Transverse colon (tissue), 4 donors: ENCODE results near the gene RALGPS1.

Experiments
- EP300 ChIP-seq: sonication (generic); formaldehyde crosslinking; IDR thresholded peaks from one replicate; pipeline ENCODE4 v1.6.1; 2017; ENCODE audit warnings: antibody characterized with exemption, low read depth
- POLR2A ChIP-seq: fragments of 450-650 bp; IDR thresholded peaks from one replicate; pipeline ENCODE4 v1.6.1; 2016; ENCODE audit warnings: antibody characterized with exemption, mild to moderate bottlenecking, moderate library complexity
- POLR2AphosphoS5 ChIP-seq, 3 donors: sonication (generic); formaldehyde crosslinking; IDR thresholded peaks; one replicate each; pipeline ENCODE4 v1.6.1; 2016; ENCODE audit warnings: antibody characterized with exemption in 3 of 3
- TF ChIP-seq, protein P1 (sequence below), 5 experiments: fragments of 200-600 bp in 3 of 5; fragments of 450-650 bp in 2 of 5; sonication (generic) in 3 of 5; IDR thresholded peaks; 1 replicate in 2 of 5; 2 replicates in 3 of 5; pipeline ENCODE4 v1.5.1; 2016 to 2017; ENCODE audit warnings: antibody characterized with exemption in 5 of 5, inconsistent platforms in 3 of 5, mild to moderate bottlenecking in 2 of 5, moderate library complexity in 1 of 5

DNA sequence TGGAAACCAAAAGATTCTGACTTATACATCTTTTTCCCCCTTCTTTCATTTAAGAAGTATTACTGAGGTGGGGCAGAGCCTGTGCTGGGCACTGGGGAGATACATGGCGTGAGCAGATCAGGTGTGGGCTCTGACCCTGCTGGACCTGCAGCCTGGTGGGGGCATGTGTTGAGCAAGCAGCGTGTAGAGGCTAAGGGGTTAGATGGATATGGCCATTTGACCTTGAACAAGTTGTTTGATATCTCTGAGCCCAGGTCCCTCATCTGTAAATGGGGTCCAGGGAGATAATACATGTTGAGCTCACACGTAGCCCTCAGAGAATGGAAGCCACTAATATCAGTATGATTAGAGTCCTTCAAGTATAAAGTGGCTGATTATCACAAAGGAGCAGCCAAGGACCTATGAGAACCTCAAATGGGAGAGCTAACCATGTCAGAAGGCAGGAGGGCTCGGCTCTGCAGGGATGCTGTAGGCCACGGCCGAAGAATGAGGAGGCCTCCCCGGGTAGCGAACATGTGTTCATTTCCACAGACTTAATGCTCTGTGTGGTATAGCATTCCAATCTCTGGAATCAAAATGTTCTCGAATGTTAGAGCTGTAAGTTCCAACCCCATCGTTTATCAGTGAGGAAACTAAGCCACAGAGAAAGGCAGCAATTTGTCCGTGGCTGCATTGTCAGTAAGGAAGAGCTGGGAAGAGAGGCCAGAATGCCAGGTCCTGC is 223.2 kb downstream of the RALGPS1 start:
- TF ChIP-seq, protein P1, sequence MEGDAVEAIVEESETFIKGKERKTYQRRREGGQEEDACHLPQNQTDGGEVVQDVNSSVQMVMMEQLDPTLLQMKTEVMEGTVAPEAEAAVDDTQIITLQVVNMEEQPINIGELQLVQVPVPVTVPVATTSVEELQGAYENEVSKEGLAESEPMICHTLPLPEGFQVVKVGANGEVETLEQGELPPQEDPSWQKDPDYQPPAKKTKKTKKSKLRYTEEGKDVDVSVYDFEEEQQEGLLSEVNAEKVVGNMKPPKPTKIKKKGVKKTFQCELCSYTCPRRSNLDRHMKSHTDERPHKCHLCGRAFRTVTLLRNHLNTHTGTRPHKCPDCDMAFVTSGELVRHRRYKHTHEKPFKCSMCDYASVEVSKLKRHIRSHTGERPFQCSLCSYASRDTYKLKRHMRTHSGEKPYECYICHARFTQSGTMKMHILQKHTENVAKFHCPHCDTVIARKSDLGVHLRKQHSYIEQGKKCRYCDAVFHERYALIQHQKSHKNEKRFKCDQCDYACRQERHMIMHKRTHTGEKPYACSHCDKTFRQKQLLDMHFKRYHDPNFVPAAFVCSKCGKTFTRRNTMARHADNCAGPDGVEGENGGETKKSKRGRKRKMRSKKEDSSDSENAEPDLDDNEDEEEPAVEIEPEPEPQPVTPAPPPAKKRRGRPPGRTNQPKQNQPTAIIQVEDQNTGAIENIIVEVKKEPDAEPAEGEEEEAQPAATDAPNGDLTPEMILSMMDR (IDR thresholded peaks at IDR 0.05) = no peak
- TF ChIP-seq POLR2AphosphoS5 (IDR thresholded peaks at IDR 0.05) (no peak), EP300 (no peak), POLR2A (no peak)
